GOT3 (cell line): ENCODE data around the gene TAF11L4.
"Not testable (repeated sequence)": the region's sequence is repeated elsewhere in the genome, so short reads cannot be mapped to it uniquely, and the experiment has no call there.

Experiments
- DNase-seq: peaks from one replicate; lab custom pipeline; 2025; ENCODE audit warnings: mixed read lengths; lab: John Stamatoyannopoulos, UW

Gene TAF11L4

DNA sequence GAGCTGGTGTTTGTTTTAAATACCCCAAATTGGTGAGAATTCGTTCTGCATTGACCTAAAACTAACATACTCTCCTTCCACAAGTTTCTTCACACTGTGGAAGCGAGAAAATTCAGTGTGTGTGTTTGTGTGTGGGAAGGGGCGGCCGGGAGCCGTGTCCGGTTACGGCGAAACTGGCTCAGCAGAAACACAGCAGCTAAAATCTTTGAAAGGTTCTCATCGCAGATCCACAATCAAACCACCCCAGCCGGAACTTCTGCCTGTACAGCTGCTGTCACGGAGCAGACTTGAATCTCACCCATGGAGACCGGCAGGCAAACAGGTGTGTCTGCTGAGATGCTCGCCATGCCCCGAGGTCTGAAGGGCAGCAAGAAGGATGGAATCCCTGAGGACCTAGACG lies at the start of gene TAF11L4:
Gene TAF11L4 (plus strand): TSS at position 301 of the 400 bp plus-strand sequence.
- not testable (repeated sequence) for DNase-seq

GRCh38 chr5:17475064-17475463 lies 46.5 kb upstream of the TAF11L4 start:
- DNase-seq: not testable (repeated sequence)

- DNase-seq: no peak
Measured at GRCh38 chr5:17477043-17477442, 44.6 kb upstream of the TAF11L4 start.

GRCh38 chr5:17477573-17478265 lies 43.9 kb upstream of the TAF11L4 start:
- no peak for DNase-seq

- no peak for DNase-seq
Measured at GRCh38 chr5:17481378-17481777, 40.2 kb upstream of the TAF11L4 start.

- DNase-seq: no peak
Measured at GRCh38 chr5:17482790-17483189, 38.8 kb upstream of the TAF11L4 start.

DNA sequence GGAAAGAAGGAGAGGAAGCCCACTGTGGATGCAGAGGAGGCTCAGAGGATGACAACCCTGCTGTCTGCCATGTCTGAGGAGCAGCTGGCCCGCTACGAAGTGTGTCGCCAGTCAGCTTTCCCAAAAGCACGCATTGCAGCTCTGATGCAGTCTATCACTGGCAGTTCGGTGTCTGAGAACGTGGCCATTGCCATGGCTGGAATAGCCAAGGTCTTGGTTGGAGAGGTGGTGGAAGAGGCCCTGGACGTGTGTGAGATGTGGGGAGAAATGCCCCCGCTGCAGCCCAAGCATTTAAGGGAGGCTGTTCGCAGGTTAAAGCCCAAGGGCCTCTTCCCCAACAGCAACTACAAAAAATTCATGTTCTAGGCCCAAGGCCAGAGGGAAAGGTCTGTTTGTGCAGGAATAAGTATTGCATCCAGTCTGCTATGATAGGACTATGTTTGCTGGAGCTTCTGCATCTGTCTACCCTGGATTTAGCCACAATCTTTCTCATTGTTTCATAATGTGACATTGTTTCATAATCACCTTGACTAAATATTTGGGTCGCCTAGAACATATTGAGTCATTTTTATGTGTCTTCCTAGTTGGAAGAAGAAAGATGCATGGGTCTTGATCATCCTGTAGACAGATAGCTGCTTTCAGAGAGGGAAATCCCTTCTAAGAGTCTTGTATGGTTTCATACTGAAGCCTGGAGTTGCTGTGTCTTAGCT lies 35.0 kb upstream of the TAF11L4 start:
- not testable (repeated sequence) for DNase-seq

- DNase-seq: no peak
Measured at GRCh38 chr5:17487174-17487512, 34.5 kb upstream of the TAF11L4 start.

DNA sequence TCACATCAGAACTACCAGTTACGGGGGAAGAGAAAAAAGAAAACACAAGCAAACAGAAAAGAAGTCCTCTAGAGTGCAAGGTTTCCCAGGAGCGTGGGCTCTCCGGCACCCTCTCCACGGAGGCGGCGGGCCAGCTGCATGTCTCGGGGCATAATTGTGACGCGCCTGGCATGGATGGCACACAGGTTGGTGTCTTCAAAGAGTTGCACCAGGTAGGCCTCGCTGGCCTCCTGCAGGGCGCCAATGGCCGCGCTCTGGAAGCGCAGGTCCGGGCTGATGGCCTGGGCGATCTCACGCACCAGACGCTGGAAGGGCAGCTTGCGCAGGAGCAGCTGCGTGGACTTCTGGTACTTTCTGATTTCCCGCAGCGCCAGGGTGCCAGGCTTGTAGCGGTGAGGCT lies 30.3 kb upstream of the TAF11L4 start:
- not testable (repeated sequence) for DNase-seq

GRCh38 chr5:17492770-17493169 lies 28.8 kb upstream of the TAF11L4 start:
- no peak for DNase-seq

DNA sequence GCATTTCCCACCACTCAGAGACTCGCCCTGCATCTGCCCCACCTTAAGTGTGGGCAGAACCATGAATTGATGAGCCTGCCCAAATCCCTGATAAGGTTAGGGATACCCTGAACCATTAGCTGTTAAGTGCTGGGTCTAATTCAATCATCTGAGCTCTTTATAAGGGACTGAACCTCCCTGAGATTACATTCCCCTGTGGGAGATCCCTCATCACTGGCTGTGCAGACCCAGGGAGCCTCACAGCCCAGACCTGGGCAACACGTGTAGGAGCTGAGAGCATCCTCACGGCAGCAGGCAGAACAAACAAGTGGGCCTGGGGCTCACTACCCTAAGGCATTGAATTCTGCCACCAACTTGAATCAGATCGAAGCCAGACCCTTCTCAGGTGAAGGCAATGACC lies 24.2 kb upstream of the TAF11L4 start:
- DNase-seq: no peak

- DNase-seq: not testable (repeated sequence)
Measured at GRCh38 chr5:17497931-17498330, 23.7 kb upstream of the TAF11L4 start, which contains the start of gene TAF11L2. Gene TAF11L2, plus strand, starts transcription at chr5:17498231.

DNA sequence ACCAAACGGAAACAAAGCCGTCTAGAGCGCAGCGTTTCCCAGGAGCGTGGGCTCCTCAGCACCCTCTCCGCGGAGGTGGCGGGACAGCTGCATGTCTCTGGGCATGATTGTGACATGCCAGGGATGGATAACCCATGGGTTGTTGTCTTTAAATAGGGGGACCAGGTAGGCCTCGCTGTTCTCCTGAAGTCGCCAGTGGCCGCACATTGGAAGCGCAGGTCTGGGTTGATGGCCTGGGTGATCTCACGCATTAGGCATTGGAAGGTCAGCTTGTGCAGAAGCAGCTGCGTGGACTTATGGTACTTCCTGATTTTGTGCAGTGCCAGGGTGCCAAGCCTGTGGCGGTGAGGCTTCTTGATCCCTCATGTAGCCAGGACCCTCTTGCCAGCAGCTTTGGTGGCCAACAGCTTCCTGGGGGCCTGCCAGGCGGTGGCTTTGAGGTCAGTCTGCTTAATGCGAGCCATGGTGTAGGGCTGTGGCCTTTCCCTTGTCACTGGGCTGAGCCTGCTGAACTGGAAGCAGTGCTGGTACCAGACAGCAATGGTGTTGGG lies 9.8 kb upstream of the TAF11L4 start:
- DNase-seq: no peak

- not testable (repeated sequence) for DNase-seq
Measured at GRCh38 chr5:17517526-17517925, 4.1 kb upstream of the TAF11L4 start.

GRCh38 chr5:17518067-17518466 lies 3.5 kb upstream of the TAF11L4 start, which contains the start of gene TAF11L3:
Gene TAF11L3, plus strand, starts transcription at chr5:17518367.
- not testable (repeated sequence) for DNase-seq

GRCh38 chr5:17519508-17519907 lies 2.1 kb upstream of the TAF11L4 start:
- not testable (repeated sequence) for DNase-seq

DNA sequence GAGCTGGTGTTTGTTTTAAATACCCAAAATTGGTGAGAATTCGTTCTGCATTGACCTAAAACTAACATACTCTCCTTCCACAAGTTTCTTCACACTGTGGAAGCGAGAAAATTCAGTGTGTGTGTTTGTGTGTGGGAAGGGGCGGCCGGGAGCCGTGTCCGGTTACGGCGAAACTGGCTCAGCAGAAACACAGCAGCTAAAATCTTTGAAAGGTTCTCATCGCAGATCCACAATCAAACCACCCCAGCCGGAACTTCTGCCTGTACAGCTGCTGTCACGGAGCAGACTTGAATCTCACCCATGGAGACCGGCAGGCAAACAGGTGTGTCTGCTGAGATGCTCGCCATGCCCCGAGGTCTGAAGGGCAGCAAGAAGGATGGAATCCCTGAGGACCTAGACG lies 3.3 kb downstream of the TAF11L4 start, which contains the start of gene TAF11L5:
Gene TAF11L5 (plus strand): TSS at position 301 of the 400 bp plus-strand sequence.
- not testable (repeated sequence) for DNase-seq

- DNase-seq: not testable (repeated sequence)
Measured at GRCh38 chr5:17526504-17526903, 4.9 kb downstream of the TAF11L4 start.

GRCh38 chr5:17528369-17528768 lies 6.8 kb downstream of the TAF11L4 start, which contains the start of gene TAF11L6:
Gene TAF11L6, plus strand, starts transcription at chr5:17528669.
- not testable (repeated sequence) for DNase-seq
